HEK293 (cell line): Measurements from ENCODE around the gene EFNA2.
A peak's percentile ranks its signal among the peaks of the same experiment; 100 is the strongest.

Experiments used
- GLI2 ChIP-seq: fragments of 450-650 bp; formaldehyde crosslinking; IDR thresholded peaks from 2 replicates; pipeline ENCODE4; 2017; ENCODE audit warnings: missing biosample characterization, missing genetic modification characterization, low read depth, borderline replicate concordance
- KLF1 ChIP-seq: fragments of 450-650 bp; formaldehyde crosslinking; IDR thresholded peaks from 2 replicates; pipeline ENCODE4 v1.5.1; 2016; ENCODE audit warnings: missing biosample characterization, missing genetic modification characterization
- REPIN1 ChIP-seq: fragments of 450-650 bp; formaldehyde crosslinking; IDR thresholded peaks from 2 replicates; pipeline ENCODE4 v1.5.1; 2017; ENCODE audit warnings: missing biosample characterization, missing genetic modification characterization, low read depth
- ZBTB1 ChIP-seq: fragments of 450-650 bp; formaldehyde crosslinking; IDR thresholded peaks from 2 replicates; pipeline ENCODE4 v1.5.1; 2016; ENCODE audit warnings: missing biosample characterization, missing genetic modification characterization
- ZBTB7A ChIP-seq: fragments of 450-650 bp; formaldehyde crosslinking; IDR thresholded peaks from 2 replicates; pipeline ENCODE4 v1.5.1; 2016; ENCODE audit warnings: low read depth, missing biosample characterization, missing genetic modification characterization
- ZFP3 ChIP-seq: fragments of 450-650 bp; formaldehyde crosslinking; IDR thresholded peaks from 2 replicates; pipeline ENCODE4 v1.5.1; 2016; ENCODE audit warnings: low read depth, missing biosample characterization, missing genetic modification characterization
- ZFP69B ChIP-seq: fragments of 450-650 bp; formaldehyde crosslinking; IDR thresholded peaks from 2 replicates; pipeline ENCODE4 v1.5.1; 2016; ENCODE audit warnings: missing biosample characterization, missing genetic modification characterization
- ZNF112 ChIP-seq: fragments of 450-650 bp; formaldehyde crosslinking; IDR thresholded peaks from 2 replicates; pipeline ENCODE4 v1.5.0; 2017; ENCODE audit warnings: missing biosample characterization, missing genetic modification characterization
- ZNF169 ChIP-seq: fragments of 450-650 bp; formaldehyde crosslinking; IDR thresholded peaks from 2 replicates; pipeline ENCODE4 v1.5.1; 2016; ENCODE audit warnings: missing biosample characterization, missing genetic modification characterization
- ZNF174 ChIP-seq: fragments of 450-650 bp; formaldehyde crosslinking; IDR thresholded peaks from 2 replicates; pipeline ENCODE4 v1.5.0; 2017; ENCODE audit warnings: missing biosample characterization, mild to moderate bottlenecking, missing genetic modification characterization
- ZNF221 ChIP-seq: fragments of 450-650 bp; formaldehyde crosslinking; IDR thresholded peaks from 2 replicates; pipeline ENCODE4 v1.5.1; 2017; ENCODE audit warnings: missing biosample characterization, missing genetic modification characterization, borderline replicate concordance
- ZNF223 ChIP-seq: fragments of 450-650 bp; formaldehyde crosslinking; IDR thresholded peaks from 2 replicates; pipeline ENCODE4 v1.5.1; 2016; ENCODE audit warnings: missing biosample characterization, missing genetic modification characterization
- ZNF366 ChIP-seq: fragments of 450-650 bp; formaldehyde crosslinking; conservative IDR thresholded peaks from 2 replicates; pipeline ENCODE4 v1.5.1; 2016; ENCODE audit warnings: missing biosample characterization, missing genetic modification characterization
- ZNF426 ChIP-seq: fragments of 450-650 bp; formaldehyde crosslinking; IDR thresholded peaks from 2 replicates; pipeline ENCODE4 v1.5.1; 2017; ENCODE audit warnings: missing biosample characterization, missing genetic modification characterization, mild to moderate bottlenecking, inconsistent platforms, moderate library complexity
- ZNF514 ChIP-seq: fragments of 450-650 bp; formaldehyde crosslinking; IDR thresholded peaks from 2 replicates; pipeline ENCODE4 v1.5.1; 2016; ENCODE audit warnings: missing biosample characterization, missing genetic modification characterization
- ZNF521 ChIP-seq: fragments of 450-650 bp; formaldehyde crosslinking; IDR thresholded peaks from 2 replicates; pipeline ENCODE4 v1.5.1; 2017; ENCODE audit warnings: missing biosample characterization, mild to moderate bottlenecking, missing genetic modification characterization
- ZNF610 ChIP-seq: fragments of 450-650 bp; formaldehyde crosslinking; IDR thresholded peaks from 2 replicates; pipeline ENCODE4 v1.5.1; 2016; ENCODE audit warnings: missing biosample characterization, missing genetic modification characterization, borderline replicate concordance
- ZNF629 ChIP-seq: fragments of 450-650 bp; formaldehyde crosslinking; IDR thresholded peaks from 2 replicates; pipeline ENCODE4 v1.5.1; 2017; ENCODE audit warnings: missing biosample characterization, missing genetic modification characterization
- ZNF654 ChIP-seq: fragments of 450-650 bp; formaldehyde crosslinking; IDR thresholded peaks from 2 replicates; pipeline ENCODE4 v1.5.1; 2016; ENCODE audit warnings: low read depth, missing biosample characterization, missing genetic modification characterization
- ZNF658 ChIP-seq: fragments of 450-650 bp; formaldehyde crosslinking; IDR thresholded peaks from 2 replicates; pipeline ENCODE4; 2016; ENCODE audit warnings: missing biosample characterization, missing genetic modification characterization
- ZNF664 ChIP-seq: fragments of 450-650 bp; formaldehyde crosslinking; IDR thresholded peaks from 2 replicates; pipeline ENCODE4 v1.5.1; 2016; ENCODE audit warnings: missing biosample characterization, missing genetic modification characterization
- ZNF670 ChIP-seq: fragments of 450-650 bp; formaldehyde crosslinking; IDR thresholded peaks from 2 replicates; pipeline ENCODE4 v1.5.1; 2016; ENCODE audit warnings: missing biosample characterization, missing genetic modification characterization, low read depth
- ZNF701 ChIP-seq: fragments of 450-650 bp; formaldehyde crosslinking; IDR thresholded peaks from 2 replicates; pipeline ENCODE4 v1.5.1; 2016; ENCODE audit warnings: missing biosample characterization, missing genetic modification characterization
- ZNF791 ChIP-seq: fragments of 450-650 bp; formaldehyde crosslinking; IDR thresholded peaks from 2 replicates; pipeline ENCODE4 v1.5.1; 2016; ENCODE audit warnings: missing biosample characterization, missing genetic modification characterization
- ZNF792 ChIP-seq: fragments of 450-650 bp; formaldehyde crosslinking; IDR thresholded peaks from 2 replicates; pipeline ENCODE4 v1.5.1; 2016; ENCODE audit warnings: missing biosample characterization, missing genetic modification characterization
- ZSCAN16 ChIP-seq: fragments of 450-650 bp; formaldehyde crosslinking; IDR thresholded peaks from 2 replicates; pipeline ENCODE4 v1.5.1; 2016; ENCODE audit warnings: missing biosample characterization, missing genetic modification characterization
- TF ChIP-seq, protein P1 (sequence below): fragments of 450-650 bp; formaldehyde crosslinking; IDR thresholded peaks from 2 replicates; pipeline ENCODE4 v1.5.1; 2016; ENCODE audit warnings: missing biosample characterization, missing genetic modification characterization
- TF ChIP-seq, protein P2 (sequence below): fragments of 450-650 bp; formaldehyde crosslinking; IDR thresholded peaks from 2 replicates; pipeline ENCODE4 v1.5.1; 2016; ENCODE audit warnings: missing biosample characterization, missing genetic modification characterization
- TF ChIP-seq, protein P3 (sequence below): fragments of 450-650 bp; formaldehyde crosslinking; IDR thresholded peaks from 2 replicates; pipeline ENCODE4; 2016; ENCODE audit warnings: missing biosample characterization, missing genetic modification characterization
- TF ChIP-seq, protein P4 (sequence below): fragments of 450-650 bp; formaldehyde crosslinking; IDR thresholded peaks from 2 replicates; pipeline ENCODE4 v1.5.1; 2017; ENCODE audit warnings: missing biosample characterization, missing genetic modification characterization
- TF ChIP-seq, protein P5 (sequence below): fragments of 450-650 bp; formaldehyde crosslinking; IDR thresholded peaks from 2 replicates; pipeline ENCODE4 v1.5.1; 2016; ENCODE audit warnings: missing biosample characterization, missing genetic modification characterization
- TF ChIP-seq, protein P6 (sequence below): fragments of 450-650 bp; formaldehyde crosslinking; IDR thresholded peaks from 2 replicates; pipeline ENCODE4 v1.5.1; 2016; ENCODE audit warnings: missing biosample characterization, missing genetic modification characterization
- TF ChIP-seq, protein P7 (sequence below): fragments of 450-650 bp; formaldehyde crosslinking; IDR thresholded peaks from 2 replicates; pipeline ENCODE4 v1.5.1; 2016; ENCODE audit warnings: missing biosample characterization, missing genetic modification characterization

The EFNA2 gene

DNA sequence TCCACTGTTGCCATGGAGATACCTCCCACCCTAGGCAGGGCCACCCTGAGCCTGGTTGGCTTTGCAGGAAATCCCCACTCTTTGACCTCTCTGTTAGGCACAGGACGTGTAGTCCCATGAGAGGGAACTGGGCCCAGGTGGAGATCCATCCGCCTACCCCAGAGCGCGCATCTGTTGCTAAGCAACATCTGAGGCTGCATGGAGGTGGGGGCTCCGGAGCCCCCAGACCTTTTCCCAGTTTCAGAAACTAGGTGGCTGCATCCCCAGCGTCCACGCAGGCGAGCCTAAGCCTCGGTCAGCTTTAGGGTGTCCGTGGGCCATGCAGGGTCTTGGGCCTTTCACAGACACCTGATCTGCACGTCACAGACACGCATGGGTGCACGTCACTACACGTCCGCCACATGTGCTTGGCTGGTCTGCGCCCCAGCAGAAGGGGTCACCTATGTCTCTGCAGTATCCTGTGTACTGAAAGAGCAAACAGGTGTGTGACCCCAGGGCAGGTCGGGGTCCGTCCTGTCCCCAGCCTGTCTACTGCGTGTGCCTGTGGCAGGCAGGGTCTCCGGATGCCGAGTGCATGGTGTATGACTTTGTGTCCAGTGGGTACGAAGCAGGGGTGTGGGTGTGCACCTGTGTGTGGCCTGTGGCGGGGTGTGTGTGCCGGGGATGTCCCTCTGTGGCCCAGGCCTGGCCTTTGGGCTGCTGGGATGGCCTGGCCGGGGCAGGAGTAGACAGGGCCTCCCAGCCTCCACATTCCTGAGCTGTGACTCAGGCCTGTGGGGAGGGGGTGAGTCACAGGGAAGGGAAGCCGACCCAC is 20.7 kb upstream of the EFNA2 start (continued):
- TF ChIP-seq ZNF169 (tag by site-specific recombination): no peak
- TF ChIP-seq, protein P1, sequence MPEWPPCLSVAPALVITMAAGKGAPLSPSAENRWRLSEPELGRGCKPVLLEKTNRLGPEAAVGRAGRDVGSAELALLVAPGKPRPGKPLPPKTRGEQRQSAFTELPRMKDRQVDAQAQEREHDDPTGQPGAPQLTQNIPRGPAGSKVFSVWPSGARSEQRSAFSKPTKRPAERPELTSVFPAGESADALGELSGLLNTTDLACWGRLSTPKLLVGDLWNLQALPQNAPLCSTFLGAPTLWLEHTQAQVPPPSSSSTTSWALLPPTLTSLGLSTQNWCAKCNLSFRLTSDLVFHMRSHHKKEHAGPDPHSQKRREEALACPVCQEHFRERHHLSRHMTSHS (tag by site-specific recombination): no peak
- no peak for TF ChIP-seq ZNF366 (tag by site-specific recombination)
- TF ChIP-seq ZNF654 (tag by site-specific recombination): no peak
- TF ChIP-seq ZNF670 (tag by site-specific recombination): no peak
- TF ChIP-seq, protein P2, sequence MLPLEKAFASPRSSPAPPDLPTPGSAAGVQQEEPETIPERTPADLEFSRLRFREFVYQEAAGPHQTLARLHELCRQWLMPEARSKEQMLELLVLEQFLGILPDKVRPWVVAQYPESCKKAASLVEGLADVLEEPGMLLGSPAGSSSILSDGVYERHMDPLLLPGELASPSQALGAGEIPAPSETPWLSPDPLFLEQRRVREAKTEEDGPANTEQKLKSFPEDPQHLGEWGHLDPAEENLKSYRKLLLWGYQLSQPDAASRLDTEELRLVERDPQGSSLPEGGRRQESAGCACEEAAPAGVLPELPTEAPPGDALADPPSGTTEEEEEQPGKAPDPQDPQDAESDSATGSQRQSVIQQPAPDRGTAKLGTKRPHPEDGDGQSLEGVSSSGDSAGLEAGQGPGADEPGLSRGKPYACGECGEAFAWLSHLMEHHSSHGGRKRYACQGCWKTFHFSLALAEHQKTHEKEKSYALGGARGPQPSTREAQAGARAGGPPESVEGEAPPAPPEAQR (tag by site-specific recombination): no peak
- TF ChIP-seq ZNF658 (tag by site-specific recombination): no peak
- TF ChIP-seq, protein P3, sequence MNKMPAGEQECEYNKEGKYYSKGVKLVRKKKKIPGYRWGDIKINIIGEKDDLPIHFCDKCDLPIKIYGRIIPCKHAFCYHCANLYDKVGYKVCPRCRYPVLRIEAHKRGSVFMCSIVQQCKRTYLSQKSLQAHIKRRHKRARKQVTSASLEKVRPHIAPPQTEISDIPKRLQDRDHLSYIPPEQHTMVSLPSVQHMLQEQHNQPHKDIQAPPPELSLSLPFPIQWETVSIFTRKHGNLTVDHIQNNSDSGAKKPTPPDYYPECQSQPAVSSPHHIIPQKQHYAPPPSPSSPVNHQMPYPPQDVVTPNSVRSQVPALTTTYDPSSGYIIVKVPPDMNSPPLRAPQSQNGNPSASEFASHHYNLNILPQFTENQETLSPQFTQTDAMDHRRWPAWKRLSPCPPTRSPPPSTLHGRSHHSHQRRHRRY (tag by site-specific recombination): no peak
- TF ChIP-seq, protein P4, sequence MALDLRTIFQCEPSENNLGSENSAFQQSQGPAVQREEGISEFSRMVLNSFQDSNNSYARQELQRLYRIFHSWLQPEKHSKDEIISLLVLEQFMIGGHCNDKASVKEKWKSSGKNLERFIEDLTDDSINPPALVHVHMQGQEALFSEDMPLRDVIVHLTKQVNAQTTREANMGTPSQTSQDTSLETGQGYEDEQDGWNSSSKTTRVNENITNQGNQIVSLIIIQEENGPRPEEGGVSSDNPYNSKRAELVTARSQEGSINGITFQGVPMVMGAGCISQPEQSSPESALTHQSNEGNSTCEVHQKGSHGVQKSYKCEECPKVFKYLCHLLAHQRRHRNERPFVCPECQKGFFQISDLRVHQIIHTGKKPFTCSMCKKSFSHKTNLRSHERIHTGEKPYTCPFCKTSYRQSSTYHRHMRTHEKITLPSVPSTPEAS: no peak
- TF ChIP-seq ZBTB1: no peak
- no peak for TF ChIP-seq REPIN1 (tag by site-specific recombination)
- TF ChIP-seq ZFP3 (tag by site-specific recombination): no peak
- TF ChIP-seq, protein P5, sequence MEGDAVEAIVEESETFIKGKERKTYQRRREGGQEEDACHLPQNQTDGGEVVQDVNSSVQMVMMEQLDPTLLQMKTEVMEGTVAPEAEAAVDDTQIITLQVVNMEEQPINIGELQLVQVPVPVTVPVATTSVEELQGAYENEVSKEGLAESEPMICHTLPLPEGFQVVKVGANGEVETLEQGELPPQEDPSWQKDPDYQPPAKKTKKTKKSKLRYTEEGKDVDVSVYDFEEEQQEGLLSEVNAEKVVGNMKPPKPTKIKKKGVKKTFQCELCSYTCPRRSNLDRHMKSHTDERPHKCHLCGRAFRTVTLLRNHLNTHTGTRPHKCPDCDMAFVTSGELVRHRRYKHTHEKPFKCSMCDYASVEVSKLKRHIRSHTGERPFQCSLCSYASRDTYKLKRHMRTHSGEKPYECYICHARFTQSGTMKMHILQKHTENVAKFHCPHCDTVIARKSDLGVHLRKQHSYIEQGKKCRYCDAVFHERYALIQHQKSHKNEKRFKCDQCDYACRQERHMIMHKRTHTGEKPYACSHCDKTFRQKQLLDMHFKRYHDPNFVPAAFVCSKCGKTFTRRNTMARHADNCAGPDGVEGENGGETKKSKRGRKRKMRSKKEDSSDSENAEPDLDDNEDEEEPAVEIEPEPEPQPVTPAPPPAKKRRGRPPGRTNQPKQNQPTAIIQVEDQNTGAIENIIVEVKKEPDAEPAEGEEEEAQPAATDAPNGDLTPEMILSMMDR (tag by site-specific recombination): no peak
- no peak for TF ChIP-seq ZNF221 (tag by site-specific recombination)
- no peak for TF ChIP-seq ZNF174 (tag by site-specific recombination)
- TF ChIP-seq ZNF426 (tag by site-specific recombination): no peak
- TF ChIP-seq, protein P6, sequence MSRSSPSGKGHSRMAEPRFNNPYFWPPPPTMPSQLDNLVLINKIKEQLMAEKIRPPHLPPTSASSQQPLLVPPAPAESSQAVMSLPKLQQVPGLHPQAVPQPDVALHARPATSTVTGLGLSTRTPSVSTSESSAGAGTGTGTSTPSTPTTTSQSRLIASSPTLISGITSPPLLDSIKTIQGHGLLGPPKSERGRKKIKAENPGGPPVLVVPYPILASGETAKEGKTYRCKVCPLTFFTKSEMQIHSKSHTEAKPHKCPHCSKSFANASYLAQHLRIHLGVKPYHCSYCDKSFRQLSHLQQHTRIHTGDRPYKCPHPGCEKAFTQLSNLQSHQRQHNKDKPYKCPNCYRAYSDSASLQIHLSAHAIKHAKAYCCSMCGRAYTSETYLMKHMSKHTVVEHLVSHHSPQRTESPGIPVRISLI (tag by site-specific recombination): no peak
- no peak for TF ChIP-seq ZSCAN16 (tag by site-specific recombination)
- no peak for TF ChIP-seq ZNF521 (tag by site-specific recombination)
- TF ChIP-seq ZNF629 (tag by site-specific recombination): peak; percentile 33
- no peak for TF ChIP-seq ZFP69B (tag by site-specific recombination)
- no peak for TF ChIP-seq ZNF701 (tag by site-specific recombination)
- TF ChIP-seq ZNF791 (tag by site-specific recombination): no peak
- no peak for TF ChIP-seq ZNF664 (tag by site-specific recombination)
- TF ChIP-seq, protein P7, sequence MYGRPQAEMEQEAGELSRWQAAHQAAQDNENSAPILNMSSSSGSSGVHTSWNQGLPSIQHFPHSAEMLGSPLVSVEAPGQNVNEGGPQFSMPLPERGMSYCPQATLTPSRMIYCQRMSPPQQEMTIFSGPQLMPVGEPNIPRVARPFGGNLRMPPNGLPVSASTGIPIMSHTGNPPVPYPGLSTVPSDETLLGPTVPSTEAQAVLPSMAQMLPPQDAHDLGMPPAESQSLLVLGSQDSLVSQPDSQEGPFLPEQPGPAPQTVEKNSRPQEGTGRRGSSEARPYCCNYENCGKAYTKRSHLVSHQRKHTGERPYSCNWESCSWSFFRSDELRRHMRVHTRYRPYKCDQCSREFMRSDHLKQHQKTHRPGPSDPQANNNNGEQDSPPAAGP: peak; percentile 77
- TF ChIP-seq ZNF223 (tag by site-specific recombination): no peak
- no peak for TF ChIP-seq GLI2 (tag by site-specific recombination)
- no peak for TF ChIP-seq ZNF514
- no peak for TF ChIP-seq ZNF112
- TF ChIP-seq ZNF792 (tag by site-specific recombination): no peak
- TF ChIP-seq ZBTB7A: no peak
- TF ChIP-seq KLF1: 0 out of 2 replicates have a peak, but pooled peaks have one; percentile 20
- no peak for TF ChIP-seq ZNF610
